NCI-H1092 (cell line): ENCODE data around the gene CUEDC1.
"Not testable (repeated sequence)": the region's sequence is repeated elsewhere in the genome, so short reads cannot be mapped to it uniquely, and the experiment has no call there.

Source experiments
- DNase-seq: peaks from one replicate; lab custom pipeline; 2025; lab: John Stamatoyannopoulos, UW

Gene CUEDC1

DNA sequence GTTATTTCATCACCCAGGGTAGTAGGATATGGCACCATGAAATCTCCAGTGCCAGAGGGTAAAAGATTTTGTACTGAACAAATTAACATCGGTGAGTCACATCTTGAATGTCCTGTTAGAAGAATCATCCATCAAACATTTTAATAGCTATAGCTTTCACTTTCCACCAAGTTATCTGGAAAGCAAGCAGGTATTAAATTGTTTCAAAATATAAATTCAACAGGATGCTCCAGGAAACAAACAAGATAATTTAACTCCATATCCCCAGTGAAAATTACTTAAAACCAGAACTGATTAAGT lies 30.4 kb upstream of the CUEDC1 start:
- DNase-seq, result no peak

DNA sequence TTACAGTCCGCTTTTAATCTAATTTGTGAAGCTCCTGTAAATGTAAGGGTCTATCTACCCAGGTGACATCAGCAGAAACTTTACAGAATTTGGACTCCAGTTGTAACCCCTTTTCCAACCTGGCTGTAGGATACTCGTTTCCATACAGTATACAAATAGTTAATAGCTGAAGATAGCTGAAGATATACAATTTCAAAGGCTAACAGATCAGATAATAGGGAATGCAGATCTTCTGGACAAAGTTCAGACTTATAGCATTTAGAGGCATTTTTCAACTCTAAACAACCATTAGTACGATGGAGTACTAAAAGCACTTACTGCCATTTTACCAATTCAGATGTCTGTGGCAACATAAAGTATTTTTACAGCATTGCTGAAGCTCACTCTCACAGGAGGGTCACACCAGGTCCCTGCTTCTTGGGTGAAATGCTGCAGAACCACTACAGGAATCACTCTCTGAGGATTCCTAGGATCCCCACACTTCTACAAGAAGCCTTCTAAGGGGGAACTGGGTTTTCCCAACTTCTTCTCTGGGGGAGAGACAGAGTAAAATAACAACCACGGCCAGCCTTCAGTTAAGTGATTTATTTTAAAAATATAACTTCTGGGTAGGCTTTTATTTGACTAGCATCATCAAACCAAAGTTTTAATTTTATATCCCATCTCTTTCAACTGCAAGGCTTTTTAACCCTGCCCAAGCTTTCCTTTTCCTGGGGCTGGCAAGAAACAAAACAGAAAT lies 29.9 kb upstream of the CUEDC1 start:
- DNase-seq, result no peak

DNA sequence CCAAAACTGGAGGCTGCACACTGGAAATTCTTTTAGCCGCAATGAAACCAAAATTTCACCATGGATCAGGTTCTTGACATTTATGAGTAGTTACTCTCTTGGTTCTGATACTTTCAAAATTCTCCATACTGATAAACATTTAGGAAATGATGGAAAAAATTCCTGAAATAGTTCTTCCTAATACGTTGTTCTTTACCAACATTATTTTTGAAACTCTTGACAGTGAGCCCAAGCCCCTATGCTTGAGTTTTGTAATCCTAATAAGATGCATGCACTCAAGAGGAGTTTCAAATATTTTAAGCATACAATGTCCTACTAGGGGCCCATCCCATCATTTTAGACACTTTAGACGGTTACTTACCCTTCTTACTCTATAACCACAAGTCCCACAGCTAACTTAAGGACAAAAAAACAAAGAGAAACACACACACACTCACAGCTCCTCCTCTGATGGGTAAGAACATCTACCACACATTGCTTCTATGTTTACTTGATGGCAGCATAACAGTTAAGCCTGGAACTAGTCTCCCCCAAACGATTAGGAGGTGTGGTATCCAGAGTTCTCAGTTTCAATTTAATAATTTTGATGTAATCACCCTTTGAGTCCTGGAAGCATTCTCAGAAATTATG lies 29.2 kb upstream of the CUEDC1 start:
- DNase-seq, result no peak

DNA sequence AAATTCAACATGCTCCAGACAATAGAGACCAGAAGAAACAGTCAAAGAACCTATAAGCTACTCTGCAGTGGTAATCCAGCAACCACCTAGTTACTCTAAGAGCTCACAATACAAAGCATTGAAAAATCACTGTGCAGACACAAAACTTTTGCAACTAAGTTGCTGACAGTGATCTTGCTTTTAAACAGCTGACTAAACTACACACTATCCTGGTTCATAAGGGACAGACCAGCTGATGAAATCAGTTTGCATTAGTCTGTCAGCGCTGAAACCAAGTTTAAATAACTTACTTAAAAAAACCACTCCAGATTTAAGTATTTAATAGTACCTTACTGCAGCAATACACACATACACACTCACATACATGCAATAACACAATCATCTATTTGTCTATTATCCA lies 28.2 kb upstream of the CUEDC1 start:
- no peak for DNase-seq

DNA sequence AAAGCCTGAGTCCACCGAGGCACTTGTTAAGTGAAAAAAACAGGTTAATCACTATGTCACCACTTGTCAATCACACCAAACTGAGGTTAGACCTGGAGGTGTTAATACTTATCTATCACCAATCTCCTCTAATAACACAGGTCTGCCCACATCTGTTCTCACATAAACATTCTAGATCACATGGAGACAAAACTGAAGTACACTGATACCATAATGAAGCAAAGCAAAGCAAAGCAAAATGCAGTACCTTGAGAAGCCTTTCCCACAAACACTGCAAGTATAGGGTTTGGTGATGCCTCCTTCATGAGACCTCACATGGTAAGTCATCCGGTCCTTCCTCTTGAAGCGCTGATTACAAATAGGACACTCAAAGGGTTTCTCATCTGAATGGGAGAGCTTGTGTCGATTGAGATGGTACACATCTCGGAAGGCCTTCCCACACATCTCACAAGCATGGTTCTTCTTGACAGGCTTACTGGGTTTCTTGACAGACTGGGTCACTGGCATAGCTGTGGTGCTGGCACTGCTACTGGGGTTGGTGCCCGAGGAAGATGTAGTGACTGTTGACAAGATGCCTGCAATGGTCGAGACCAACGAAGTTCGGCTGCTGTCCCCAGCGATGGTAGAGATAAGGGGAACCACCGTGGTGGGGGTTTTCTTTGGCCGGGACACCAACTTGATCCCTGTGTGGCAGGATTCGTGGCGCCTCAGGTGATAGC lies 27.4 kb upstream of the CUEDC1 start:
- DNase-seq, result no peak

DNA sequence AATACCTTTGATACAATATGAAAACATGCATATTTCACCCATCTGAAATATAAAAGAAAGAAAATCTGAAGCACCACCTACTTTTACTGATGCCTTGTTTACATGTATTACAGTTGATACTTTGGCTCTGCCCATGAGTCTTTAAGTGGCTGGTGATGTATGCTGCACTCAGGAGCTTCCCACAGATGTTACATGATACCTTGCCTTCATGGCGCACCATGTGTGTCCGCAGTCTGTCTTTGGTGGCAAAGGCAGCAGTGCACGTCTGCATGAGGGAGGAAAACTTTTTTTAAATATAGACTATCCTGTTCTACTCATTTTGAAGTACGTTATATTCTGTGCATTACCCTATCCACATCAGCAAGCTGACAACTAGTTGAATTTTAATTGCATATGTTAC lies 25.3 kb upstream of the CUEDC1 start:
- DNase-seq, result no peak

DNA sequence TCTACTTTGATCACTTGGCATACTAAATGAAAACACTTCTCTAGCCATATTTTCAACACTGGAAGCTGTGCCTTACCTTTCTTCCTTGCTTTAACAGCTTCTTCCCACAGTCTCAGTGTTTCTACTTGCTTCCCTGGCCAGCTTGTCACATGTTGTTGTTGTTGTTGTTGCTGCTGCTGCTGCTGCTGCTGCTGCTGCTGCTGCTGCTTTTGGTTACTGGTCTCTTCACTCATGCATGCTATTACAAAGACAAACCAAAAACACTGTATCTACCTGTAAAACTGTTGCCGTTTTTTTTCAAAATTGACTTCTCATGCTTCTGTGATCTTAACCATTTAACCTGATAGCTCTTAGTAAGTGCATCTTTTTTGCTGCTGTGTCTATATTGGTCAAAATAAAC lies 23.9 kb upstream of the CUEDC1 start:
- DNase-seq, result no peak

DNA sequence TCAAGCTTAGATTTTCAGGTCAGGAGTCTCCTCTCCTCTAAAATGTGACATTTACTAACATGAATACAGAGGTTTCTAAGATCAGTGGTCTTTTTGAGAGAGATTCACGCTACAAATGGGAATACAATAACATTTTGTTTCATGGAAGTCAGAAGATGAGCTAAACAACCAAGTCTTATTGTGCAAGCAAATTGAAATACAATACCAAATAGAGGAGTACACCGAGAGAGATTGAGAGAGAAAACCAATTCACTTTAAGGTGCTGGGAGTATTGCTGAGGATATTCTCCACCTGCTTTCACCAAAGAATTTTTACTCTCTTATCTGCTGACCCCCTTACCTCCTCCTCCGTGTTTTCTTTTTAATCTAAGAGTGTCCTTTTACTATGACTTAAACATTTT lies 21.4 kb upstream of the CUEDC1 start:
- DNase-seq, result no peak

DNA sequence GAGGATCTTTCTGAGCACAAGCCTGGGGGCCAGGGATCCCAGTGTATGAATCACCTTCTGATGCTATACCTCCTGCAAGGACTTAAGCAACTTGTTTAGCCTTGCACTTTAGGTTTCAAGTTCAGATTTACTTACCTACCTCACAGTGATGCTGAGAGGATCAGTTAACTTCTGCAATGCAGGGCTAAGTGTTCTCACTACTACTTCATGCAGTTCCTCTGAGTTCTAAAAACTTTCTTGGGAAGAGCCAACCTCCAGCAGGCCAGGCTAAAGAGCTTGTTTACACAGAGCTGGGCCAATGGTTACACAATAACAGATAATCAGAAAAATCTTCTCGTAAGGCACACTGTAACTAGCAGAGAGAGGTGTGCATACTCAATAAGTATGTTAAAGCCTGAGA lies 19.8 kb upstream of the CUEDC1 start:
- DNase-seq, result no peak

DNA sequence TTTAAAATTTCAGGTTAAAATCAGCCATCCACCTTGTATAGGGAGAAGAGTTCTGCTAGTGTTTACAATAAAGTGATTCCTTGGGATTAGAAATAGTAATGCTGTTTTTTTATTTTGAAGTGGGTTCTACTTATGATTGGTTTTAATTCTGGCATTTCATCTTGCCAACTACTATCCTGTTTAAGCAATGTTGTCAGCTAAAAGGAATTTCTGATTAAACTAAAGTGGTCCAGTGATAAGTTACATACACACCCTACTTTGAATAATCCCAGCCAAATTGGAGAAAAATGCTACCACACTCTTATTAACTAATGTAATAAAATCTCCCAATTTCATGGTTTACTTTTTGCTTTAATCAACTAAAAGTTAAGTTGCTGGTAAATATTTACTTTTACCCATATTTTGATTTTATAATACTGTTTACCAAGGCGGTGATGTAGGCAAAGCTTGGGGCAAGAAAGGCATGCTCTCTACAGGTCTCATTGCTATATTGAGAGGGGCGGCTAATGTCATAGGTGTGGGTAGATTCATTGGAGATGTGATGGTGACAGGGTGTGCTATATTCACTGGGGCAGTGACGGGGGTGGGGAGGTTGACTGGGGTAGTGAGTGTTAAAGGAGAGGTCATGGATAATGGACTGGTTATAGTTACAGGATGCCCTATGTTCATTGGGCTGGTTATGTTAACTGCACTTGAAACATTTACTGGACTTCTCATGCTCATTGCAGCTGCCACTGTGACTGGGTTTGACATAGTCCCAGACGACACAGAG lies 19.0 kb upstream of the CUEDC1 start:
- not testable (repeated sequence) for DNase-seq

DNA sequence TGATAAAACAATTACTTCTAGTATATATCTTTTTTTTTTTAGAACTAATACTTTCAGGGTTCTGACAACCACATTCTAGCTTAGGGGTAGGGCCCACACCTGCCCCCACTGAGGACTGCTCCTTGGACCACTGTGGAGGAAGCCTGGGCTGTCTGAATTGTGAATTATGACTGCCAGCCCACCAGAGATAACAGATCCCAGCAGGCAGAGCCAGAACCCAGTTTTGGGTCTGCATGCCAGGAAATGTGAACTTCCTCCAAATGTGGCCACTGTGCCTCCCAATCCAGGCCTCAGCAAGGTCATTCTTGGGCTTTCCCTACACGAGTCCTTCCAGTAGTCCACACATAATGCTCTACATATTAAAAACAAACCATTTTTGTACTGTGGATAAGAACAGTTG lies 16.9 kb upstream of the CUEDC1 start:
- no peak for DNase-seq

DNA sequence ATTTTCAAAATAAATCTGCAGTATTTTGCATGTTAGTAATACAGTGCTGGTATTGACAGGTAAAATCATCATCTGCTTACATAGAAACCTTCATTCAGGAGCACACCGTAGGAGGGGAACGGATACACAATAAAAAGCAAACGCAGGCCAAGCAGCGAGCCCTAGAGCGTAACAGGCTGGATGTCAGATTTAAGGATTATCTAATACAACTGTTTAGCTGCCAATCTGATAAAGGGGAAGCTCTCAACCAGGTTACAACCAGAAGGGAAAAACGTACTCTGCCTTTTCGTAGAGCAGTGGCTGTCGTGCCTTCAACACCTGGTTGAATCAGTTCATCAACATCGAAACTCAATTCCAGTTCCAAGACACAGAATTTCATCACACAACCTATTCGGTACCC lies 16.4 kb upstream of the CUEDC1 start:
- DNase-seq, result no peak

DNA sequence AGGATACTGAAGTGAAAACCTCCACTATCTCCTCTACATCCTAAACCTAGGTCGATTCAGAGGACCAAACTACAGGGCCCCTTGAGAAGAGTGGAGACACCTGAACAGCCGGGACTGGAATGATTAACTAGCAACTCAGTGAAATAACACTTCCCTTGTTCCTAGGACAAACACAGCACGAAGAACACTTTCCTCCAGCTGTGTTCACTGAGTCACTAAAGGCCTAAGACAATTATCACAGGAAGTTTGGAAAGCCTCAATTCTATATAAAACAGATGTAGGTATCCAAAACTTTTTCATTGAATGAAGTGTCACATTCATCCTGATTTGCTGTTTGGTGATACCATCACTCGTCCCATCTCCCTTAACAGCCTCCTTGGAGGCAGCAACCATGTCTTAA lies 15.5 kb upstream of the CUEDC1 start:
- no peak for DNase-seq

DNA sequence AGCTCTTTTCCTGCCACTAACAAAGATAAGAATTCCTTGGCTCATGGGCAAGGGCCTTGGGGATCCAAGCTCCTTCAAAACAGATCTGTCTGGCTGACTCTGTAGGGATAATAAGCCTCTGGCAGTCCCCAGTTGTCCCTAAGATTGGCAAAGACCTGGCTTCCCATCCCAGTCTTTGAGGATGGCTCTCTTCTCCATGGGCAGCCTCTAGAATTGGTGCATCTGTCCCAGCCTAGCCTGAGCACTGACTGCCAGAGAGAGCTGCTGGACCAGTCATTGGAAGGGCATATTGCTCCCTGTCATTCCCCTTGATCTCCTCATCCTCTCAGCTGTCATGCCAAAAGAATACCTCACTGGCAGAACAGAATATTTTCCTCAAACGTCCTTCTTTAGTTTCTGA lies 13.2 kb upstream of the CUEDC1 start:
- DNase-seq, result no peak

DNA sequence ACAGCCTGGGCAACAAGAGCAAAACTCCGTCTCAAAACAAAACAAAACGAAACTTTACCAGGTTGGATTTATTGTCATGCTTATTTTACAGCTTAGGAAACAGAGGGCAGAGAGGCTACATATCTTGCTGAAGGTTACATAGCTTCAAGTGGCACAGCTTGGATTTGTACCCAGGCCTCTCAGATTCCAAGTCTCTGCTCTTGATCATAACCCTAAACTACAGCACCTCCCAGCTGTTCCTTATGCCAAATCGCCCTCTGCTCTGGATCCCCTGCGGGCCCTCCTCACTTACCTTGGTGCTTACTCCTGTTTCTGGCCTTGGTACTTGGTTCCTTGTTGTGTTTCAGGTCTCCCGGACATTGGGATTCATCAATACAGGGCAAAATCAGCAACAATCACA lies 11.7 kb upstream of the CUEDC1 start:
- DNase-seq, result no peak

DNA sequence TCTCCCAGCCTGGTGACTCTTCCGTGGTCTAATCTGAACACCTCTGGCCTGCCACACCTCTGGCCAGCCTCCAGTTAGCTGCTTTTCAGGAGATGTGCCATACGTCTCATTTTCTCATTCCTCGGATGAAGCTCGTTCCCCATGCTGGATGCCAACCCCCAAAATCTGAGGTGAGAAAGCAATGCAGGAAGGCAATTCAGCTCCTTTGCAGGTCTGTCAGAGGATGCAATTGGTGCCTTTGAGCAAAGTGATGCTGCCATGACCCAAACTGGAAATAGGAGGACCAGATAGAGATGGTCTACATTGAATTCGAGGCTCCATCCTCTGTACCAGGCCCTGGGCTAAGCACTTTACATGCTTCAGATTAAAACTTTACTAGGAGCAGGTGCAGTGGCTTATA lies 11.0 kb upstream of the CUEDC1 start:
- no peak for DNase-seq

DNA sequence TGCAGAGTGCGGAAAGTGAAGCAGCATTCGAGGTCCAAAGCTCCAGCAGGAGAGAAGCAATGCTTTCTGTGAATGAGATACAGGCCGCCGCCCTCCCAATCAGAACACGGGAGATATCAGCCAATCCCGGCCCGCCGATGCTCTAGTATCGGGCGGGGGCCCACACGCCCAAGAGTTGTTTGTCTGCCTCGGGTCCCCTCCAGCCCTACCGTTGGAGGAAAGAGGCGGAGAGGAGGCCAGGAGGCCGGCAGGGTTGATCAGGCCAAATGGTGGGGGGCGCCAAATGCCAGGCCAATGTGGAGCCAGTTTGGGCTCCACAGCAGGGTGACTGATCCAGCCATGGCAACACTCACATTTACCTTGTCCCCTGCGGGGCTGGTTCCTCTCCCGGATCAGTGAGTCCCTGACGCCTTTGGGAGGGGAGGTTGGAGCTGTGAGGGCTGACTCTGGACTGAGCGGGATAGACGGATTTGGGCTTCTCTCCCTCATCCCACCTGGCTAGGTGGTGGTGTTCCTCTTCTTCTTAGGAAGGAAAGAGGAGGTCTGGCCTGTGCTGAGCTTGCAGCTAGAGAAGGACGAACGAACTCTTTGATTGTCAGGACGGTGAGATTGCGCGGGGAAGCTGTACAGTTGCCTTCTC lies 10.4 kb upstream of the CUEDC1 start:
- DNase-seq, result no peak

DNA sequence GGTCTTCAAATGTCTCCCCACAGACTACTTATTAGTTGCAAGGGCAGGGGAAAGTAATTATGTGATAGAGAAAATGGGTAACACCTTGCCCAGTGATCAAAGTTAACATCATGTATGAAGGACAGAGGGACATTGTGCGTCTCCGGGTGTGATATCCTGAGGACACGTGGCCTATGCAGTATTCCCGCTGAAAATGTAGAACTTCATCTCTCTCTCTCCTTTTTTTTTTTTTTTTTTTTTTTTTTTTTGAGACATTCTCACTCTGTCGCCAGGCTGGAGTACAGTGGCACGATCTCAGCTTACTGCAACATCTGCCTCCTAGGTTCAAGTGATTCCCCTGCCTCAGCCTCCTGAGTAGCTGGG lies 7.9 kb upstream of the CUEDC1 start:
- DNase-seq, result no peak

DNA sequence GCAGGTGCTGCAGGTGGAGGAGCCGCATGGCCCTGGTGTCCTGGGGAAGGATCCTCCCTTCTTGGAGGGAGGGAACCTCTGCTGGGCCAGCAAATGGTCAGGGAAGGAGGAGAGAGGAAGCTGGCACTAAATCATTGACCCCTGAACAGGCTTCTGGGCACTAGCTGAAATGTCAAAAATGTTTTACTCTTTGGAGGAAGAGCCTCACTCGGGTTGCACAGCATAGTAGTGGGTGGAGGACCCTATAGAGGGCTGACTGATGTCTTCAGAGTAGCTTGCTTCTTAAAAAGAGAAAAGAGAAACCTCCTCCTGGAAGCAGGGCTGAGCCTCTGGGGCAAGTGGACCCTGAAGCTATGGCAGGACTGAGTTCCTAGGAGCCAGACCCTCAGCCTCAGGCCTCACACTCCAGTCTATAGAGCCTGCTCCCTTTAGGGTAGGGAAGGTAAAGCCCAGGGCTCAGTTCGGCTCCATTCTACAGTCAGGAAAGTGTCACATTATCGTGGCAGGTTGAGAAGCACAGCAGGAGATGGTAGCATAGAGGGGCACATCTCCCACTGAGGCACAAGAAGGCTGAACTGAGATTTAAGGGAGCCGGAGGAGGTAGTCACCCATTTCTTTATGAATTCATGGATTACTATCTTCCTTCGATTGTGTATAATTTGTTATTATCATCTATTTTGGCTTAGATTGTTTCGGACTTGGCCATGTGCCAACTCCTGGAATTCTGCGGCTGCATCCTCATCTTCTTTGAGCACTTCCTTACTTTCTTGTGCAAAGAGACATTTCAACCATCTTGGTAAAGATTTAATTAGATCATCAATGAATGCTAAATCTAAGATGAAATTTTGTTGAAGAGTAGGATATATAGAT lies 7.3 kb upstream of the CUEDC1 start:
- no peak for DNase-seq

DNA sequence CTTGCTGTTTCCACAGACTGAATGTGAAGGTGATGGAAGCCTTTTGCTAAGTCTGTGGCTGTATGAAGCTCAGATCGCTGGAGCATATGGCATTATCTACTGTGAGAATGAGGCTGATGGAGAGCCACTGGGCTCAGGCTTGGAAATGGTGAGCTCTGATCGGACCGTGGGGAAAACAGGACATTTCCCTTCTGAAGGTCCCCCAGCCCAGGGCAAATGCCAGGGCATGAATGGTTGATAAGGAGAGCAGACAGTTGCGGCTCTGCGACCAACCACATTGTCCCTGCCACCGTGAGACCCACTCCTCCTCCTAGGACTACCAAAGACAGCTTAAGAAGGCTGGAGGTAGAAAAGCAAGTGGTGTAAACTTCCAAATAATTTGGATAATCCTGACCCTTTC lies 4.7 kb upstream of the CUEDC1 start:
- no peak for DNase-seq

DNA sequence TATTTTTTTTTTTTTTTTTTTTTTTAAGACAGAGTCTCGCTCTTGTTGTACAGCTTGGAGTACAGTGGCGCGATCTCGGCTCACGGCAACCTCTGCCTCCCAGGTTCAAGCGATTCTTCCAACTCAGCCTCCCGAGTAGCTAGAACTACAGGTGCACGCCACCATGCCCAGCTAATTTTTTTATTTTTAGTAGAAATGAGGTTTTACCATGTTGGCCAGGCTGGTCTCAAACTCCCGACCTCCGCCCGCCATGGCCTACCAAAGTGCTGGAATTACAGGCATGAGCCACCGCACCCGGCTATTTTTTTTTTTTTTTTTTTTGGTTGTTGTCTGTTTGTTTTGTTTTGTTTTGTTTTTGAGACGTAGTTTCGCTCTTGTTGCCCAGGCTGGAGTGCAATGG lies 3.2 kb upstream of the CUEDC1 start:
- DNase-seq, result not testable (repeated sequence)

DNA sequence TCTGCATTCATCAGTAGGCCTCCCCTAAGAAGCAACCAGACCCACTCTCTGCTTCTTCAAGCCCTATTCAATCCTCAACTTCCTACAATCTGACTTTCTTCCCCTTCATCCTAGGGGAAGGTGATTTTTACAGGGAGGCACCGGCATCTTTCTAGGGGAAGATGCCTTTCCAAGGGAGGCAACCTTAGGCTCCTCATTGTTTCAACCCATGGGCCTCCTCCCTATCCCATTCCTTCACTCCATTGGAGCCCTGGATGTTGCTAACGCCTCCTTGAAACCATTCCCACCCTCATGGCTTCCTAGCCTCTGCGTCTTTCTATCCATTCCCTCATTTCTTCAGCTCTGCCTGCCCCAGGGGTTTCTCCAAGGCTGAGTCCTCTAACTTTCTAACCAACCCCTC lies 2.7 kb upstream of the CUEDC1 start:
- no peak for DNase-seq
